Stomach (tissue), 9 donors: ENCODE data around the gene WT1. TPM values are rescaled to one million over a fixed set of nuclear protein-coding genes. Genes with fewer than 3 reads are reported as not detected.
A peak's percentile ranks its signal among the peaks of the same experiment; 100 is the strongest.
"Not testable (repeated sequence)": the region's sequence is repeated elsewhere in the genome, so short reads cannot be mapped to it uniquely, and the experiment has no call there.

Experiments
- DNase-seq, 2 donors: peaks; one replicate each; pipeline versions ENCODE4 v3.0.0 to v3.0.0-alpha.2; 2013 to 2019
- H3K27ac ChIP-seq, 5 donors: fragments of 200-600 bp in 4 of 5; sonication (generic) in 4 of 5; one replicate each; pipeline ENCODE4 v1.5.1; 2013 to 2019; ENCODE audit warnings: mild to moderate bottlenecking in 1 of 5, moderate library complexity in 1 of 5
- H3K27me3 ChIP-seq, 3 donors: fragments of 200-600 bp; sonication (generic); one replicate each; pipeline ENCODE4 v1.5.1; 2017 to 2019; ENCODE audit warnings: mixed run types in 1 of 3
- H3K36me3 ChIP-seq, 4 donors: fragments of 200-600 bp; sonication (generic); 1 replicate in 3 of 4; 2 replicates in 1 of 4; pipeline ENCODE4 v1.5.1; 2016 to 2019
- H3K4me1 ChIP-seq, 4 donors: fragments of 200-600 bp; sonication (generic); one replicate each; pipeline ENCODE4 v1.5.1; 2016 to 2019
- H3K4me3 ChIP-seq, 4 donors: fragments of 200-600 bp; sonication (generic) in 3 of 4; one replicate each; pipeline ENCODE4 v1.5.1; 2016 to 2019; ENCODE audit warnings: mild to moderate bottlenecking in 1 of 4
- H3K9me3 ChIP-seq, 4 donors: fragments of 200-600 bp; sonication (generic); one replicate each; pipeline ENCODE4 v1.5.1; 2016 to 2019
- EP300 ChIP-seq: sonication (generic); formaldehyde crosslinking; IDR thresholded peaks from one replicate; pipeline ENCODE4 v1.6.1; 2017; ENCODE audit warnings: antibody characterized with exemption
- POLR2A ChIP-seq, 4 donors: fragments of 450-650 bp; IDR thresholded peaks; one replicate each; pipeline ENCODE4 v1.6.1; 2016; ENCODE audit warnings: antibody characterized with exemption in 4 of 4, control low read depth in 2 of 4, mild to moderate bottlenecking in 1 of 4, moderate library complexity in 1 of 4
- POLR2AphosphoS5 ChIP-seq, 3 donors: sonication (generic); formaldehyde crosslinking; IDR thresholded peaks; one replicate each; pipeline ENCODE4 v1.6.1; 2016; ENCODE audit warnings: antibody characterized with exemption in 3 of 3
- WGBS, 5 donors: extraction: QIAGEN DNeasy Blood & Tissue Kit in 3 of 5; methylation state at CpG; one replicate each; pipeline versions ENCODE4 v1.1.5 to v1.1.7; 2013 to 2018; 5-methylcytosine and 5-hydroxymethylcytosine counted together
- intact Hi-C: fragments of 100-400 bp; cut with DNase I; formaldehyde crosslinking; loops from one replicate; pipeline ENCODE4 v1.15.1; 2023; ENCODE audit warnings: low total_unique reads
- polyA plus RNA-seq, 3 donors: library from polyadenylated mRNA; stranded (reverse); fragments of 200-250 nt; gene quantifications; one replicate each; pipeline ENCODE4 v1.2.3, GENCODE V29; 2013
- total RNA-seq, 5 donors: library from RNA; depleted of rRNA; stranded (reverse); fragments of >200 nt; gene quantifications; one replicate each; pipeline versions ENCODE4 v1.1.0 to v1.2.3, GENCODE V29; 2014 to 2016
- TF ChIP-seq, protein P1 (sequence below), 7 experiments: fragments of 450-650 bp in 4 of 7; fragments of 200-600 bp in 3 of 7; sonication (generic) in 3 of 7; IDR thresholded peaks; one replicate each; pipeline ENCODE4 v1.5.1; 2016 to 2019; ENCODE audit warnings: antibody characterized with exemption in 7 of 7, control low read depth in 2 of 7, mild to moderate bottlenecking in 1 of 7
- donor health status: healthy with polysubstance abuse.
- donor health status: Bipolar disorder and iron deficiency.
- donor health status: healthy.

WT1 gene
- total and polyA plus RNA-seq, 8 donors: 0.31 to 3.1 TPM; not detected in 6

DNA sequence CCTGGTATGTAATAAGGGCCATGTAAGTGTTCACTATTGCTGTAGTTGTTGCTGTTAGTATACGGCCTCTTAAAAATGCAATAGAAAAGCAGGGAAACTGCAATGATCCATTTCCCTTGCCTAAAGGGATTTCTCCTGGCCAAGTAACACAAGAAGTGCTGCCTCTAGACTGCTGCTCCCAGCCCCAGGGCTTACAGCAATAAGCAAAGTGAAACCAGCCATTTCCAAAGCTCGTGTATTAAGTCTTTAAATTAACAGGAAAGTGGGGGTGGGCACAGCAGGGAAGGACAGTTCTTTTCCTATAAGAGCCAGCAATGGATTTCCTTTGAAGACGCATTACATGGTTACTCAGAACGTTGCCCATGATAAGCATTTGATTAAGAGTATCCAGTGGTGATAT, 36.9 kb upstream of the WT1 start:
- H3K9me3 ChIP-seq: no peaks in the 10 kb centered on the region
- peak in 1 of 2 donors; percentile 20 for DNase-seq
- no peak overlapping the region for H3K27ac ChIP-seq
- no peaks in the 10 kb centered on the region for H3K4me1 ChIP-seq
- intact Hi-C loops: no loop called here
- TF ChIP-seq, protein P1, sequence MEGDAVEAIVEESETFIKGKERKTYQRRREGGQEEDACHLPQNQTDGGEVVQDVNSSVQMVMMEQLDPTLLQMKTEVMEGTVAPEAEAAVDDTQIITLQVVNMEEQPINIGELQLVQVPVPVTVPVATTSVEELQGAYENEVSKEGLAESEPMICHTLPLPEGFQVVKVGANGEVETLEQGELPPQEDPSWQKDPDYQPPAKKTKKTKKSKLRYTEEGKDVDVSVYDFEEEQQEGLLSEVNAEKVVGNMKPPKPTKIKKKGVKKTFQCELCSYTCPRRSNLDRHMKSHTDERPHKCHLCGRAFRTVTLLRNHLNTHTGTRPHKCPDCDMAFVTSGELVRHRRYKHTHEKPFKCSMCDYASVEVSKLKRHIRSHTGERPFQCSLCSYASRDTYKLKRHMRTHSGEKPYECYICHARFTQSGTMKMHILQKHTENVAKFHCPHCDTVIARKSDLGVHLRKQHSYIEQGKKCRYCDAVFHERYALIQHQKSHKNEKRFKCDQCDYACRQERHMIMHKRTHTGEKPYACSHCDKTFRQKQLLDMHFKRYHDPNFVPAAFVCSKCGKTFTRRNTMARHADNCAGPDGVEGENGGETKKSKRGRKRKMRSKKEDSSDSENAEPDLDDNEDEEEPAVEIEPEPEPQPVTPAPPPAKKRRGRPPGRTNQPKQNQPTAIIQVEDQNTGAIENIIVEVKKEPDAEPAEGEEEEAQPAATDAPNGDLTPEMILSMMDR (IDR thresholded peaks at IDR 0.05): no peak
- TF ChIP-seq POLR2AphosphoS5 (IDR thresholded peaks at IDR 0.05) (no peak), EP300 (no peak)
- no peaks in the 10 kb centered on the region for H3K36me3 ChIP-seq
- WGBS, 5 donors: 58 to 71% (median 61%) methylated on average over 4 of the region's 4 CpGs
- no peaks in the 10 kb centered on the region for H3K27me3 ChIP-seq
- no peak overlapping the region for H3K4me3 ChIP-seq

DNA sequence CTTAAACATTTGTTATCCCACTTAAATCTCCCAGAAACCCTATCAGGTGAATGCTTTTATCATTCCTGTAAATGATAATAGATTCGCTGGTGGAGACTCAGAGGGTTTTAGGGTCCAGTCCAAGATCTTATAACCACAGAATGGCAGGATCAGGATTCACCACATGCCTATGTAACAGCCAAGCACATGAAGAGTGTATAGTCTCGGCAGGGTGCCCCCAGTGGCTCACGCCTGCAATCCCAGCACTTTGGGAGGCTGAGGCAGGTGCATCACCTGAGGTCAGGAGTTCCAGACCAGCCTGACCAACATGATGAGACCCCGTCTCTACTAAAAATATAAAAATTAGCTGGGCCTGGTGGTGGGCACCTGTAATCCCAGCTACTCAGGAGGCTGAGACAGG, 36.2 kb upstream of the WT1 start:
- intact Hi-C loops: not testable (repeated sequence)
- WGBS, 5 donors: 87 to 93% (median 89%) methylated on average over 4 of the region's 4 CpGs

DNA sequence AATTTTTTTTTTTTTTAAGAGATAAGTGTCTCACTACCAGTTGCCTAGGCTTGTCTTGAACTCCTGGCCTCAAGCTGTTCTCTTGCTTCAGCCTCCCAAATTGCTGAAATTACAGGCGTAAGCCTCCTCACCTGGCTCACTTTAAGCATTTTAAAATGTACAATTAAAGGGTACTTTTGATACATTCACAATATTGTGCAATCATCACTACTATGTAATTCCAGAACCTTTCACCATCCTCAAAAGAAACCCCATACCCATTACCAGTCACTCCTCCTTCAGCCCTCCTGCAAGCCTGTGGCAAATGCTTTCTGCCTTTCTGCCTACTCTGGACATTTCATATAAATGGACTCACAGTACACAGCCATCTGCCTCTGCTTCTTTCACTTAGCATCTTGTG, 34.5 kb upstream of the WT1 start:
- H3K4me1 ChIP-seq: no peaks in the 10 kb centered on the region
- no peaks in the 10 kb centered on the region for H3K36me3 ChIP-seq
- TF ChIP-seq POLR2AphosphoS5 (IDR thresholded peaks at IDR 0.05) (no peak), POLR2A (IDR thresholded peaks at IDR 0.05) (no peak), EP300 (no peak)
- TF ChIP-seq, protein P1 (IDR thresholded peaks at IDR 0.05): no peak
- DNase-seq: no peak
- H3K27ac ChIP-seq: no peak overlapping the region
- 96 to 100% (median 97%) methylated on average over 1 of the region's 1 CpG for WGBS, 5 donors
- no peak overlapping the region for H3K4me3 ChIP-seq
- H3K9me3 ChIP-seq: no peaks in the 10 kb centered on the region
- intact Hi-C loops: no loop called here
- H3K27me3 ChIP-seq: no peaks in the 10 kb centered on the region

More for the DNA sequence above, 36.2 kb upstream of the WT1 start:
- H3K27ac ChIP-seq, H3K4me1 ChIP-seq, H3K9me3 ChIP-seq, H3K4me3 ChIP-seq, DNase-seq, H3K36me3 ChIP-seq, H3K27me3 ChIP-seq: not testable (repeated sequence)

DNA sequence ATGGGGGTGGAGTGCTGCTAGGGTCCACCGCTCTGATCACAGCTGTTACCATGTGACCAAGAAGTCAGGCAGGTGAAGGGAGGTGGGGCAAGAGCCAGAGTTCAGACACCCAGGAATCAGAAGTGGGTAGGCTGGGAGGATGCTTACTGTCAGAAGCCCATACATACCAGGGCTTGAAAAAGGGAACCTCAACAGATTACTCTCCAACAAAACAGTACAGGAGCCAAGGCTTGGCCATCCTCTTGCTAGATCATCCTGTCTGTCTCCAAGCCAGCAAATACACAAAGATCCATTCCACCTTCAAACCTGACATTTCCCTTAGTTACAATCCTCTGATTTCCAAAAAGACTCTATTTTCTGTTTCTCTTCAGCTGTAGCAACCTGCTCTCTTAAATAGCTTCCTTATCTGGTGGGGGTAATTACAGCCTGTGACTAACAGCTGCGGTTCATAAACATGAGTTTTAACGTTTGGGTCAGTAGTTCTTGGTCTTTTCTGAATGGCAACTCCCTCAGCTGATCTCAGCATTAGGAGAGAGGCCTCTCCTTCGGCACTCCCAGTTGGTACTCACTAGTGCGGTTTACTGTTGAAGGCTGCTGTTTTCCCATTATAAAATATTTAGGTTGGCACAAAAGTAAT, 31.1 kb upstream of the WT1 start:
- H3K27ac ChIP-seq: no peak overlapping the region
- no peaks in the 10 kb centered on the region for H3K36me3 ChIP-seq
- H3K9me3 ChIP-seq: no peaks in the 10 kb centered on the region
- 50 to 56% (median 52%) methylated on average over 5 of the region's 5 CpGs for WGBS, 5 donors
- H3K4me3 ChIP-seq: no peak overlapping the region
- peak; percentile 1 to 32 for DNase-seq
- no peaks in the 10 kb centered on the region for H3K27me3 ChIP-seq
- TF ChIP-seq EP300 (no peak), POLR2AphosphoS5 (IDR thresholded peaks at IDR 0.05) (no peak), POLR2A (IDR thresholded peaks at IDR 0.05) (no peak)
- TF ChIP-seq, protein P1 (IDR thresholded peaks at IDR 0.05): no peak
- intact Hi-C loops: no loop called here
- H3K4me1 ChIP-seq: no peaks in the 10 kb centered on the region

DNA sequence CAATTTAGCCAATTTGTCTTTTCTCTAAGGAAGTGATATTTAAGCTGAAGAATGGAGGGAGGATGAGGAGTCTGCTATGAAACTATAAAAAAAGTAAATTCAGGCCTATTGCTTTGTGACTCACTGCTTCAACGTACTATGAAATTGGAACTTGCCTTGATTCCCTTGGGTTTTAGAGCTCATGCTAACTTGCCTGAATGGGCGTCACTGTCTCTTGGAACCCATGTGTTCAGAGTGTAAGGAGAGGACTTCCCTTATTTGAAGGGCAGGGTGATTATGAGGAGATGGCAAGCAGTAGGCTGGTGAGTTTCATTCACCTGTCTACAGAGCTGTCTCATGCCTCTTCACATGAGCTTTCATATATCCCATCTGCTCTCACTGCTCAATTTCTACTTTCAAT, 28.7 kb upstream of the WT1 start:
- TF ChIP-seq EP300 (no peak), POLR2A (IDR thresholded peaks at IDR 0.05) (no peak), POLR2AphosphoS5 (IDR thresholded peaks at IDR 0.05) (no peak)
- TF ChIP-seq, protein P1 (IDR thresholded peaks at IDR 0.05): no peak
- 77 to 95% (median 86%) methylated on average over 2 of the region's 2 CpGs for WGBS, 5 donors

More for the DNA sequence above, 28.7 kb upstream of the WT1 start:
- Histone ChIP-seq H3K27me3 (no peaks in the 10 kb centered on the region), H3K9me3 (no peaks in the 10 kb centered on the region), H3K4me3 (no peak overlapping the region), H3K36me3 (no peaks in the 10 kb centered on the region), H3K4me1 (no peaks in the 10 kb centered on the region), H3K27ac (no peak overlapping the region)
- no peak for DNase-seq
- intact Hi-C loops: no loop called here
